T follicular helper cell (primary cell): ENCODE results near the gene RBM44.
"Not testable (repeated sequence)": the region's sequence is repeated elsewhere in the genome, so short reads cannot be mapped to it uniquely, and the experiment has no call there.

Experiments
- DNase-seq: peaks from one replicate; pipeline ENCODE4 v3.0.0-alpha.2; 2020; ENCODE audit warnings: low read depth

RBM44 gene

GRCh38 chr2:237848940-237849339, 50.4 kb downstream of the RBM44 start:
- DNase-seq, result not testable (repeated sequence)

- no peak for DNase-seq
Measured at GRCh38 chr2:237854295-237854694, 55.7 kb downstream of the RBM44 start.

GRCh38 chr2:237857791-237858190, 59.2 kb downstream of the RBM44 start:
- DNase-seq, result no peak

GRCh38 chr2:237858294-237859081, 59.9 kb downstream of the RBM44 start:
- DNase-seq, result peak; percentile 12

GRCh38 chr2:237859082-237859433, 60.5 kb downstream of the RBM44 start:
- DNase-seq, result no peak

GRCh38 chr2:237859533-237860272, 61.1 kb downstream of the RBM44 start, which contains the start of gene RAMP1:
TSS of gene RAMP1 (plus strand) at chr2:237859623. CDS start at chr2:237859676, 53 bp downstream.
- no peak for DNase-seq

- no peak for DNase-seq
Measured at GRCh38 chr2:237860273-237860935, 61.8 kb downstream of the RBM44 start.

- DNase-seq, result no peak
Measured at GRCh38 chr2:237861875-237862527, 63.4 kb downstream of the RBM44 start.

GRCh38 chr2:237862528-237862895, 63.9 kb downstream of the RBM44 start:
- DNase-seq, result no peak

GRCh38 chr2:237863102-237863511, 64.5 kb downstream of the RBM44 start:
- DNase-seq, result no peak

- no peak for DNase-seq
Measured at GRCh38 chr2:237863689-237864443, 65.3 kb downstream of the RBM44 start.

- DNase-seq, result no peak
Measured at GRCh38 chr2:237864444-237864931, 65.9 kb downstream of the RBM44 start.

- DNase-seq, result no peak
Measured at GRCh38 chr2:237864940-237865622, 66.5 kb downstream of the RBM44 start.

GRCh38 chr2:237865623-237866041, 67.1 kb downstream of the RBM44 start:
- no peak for DNase-seq

GRCh38 chr2:237866101-237866621, 67.6 kb downstream of the RBM44 start:
- no peak for DNase-seq

GRCh38 chr2:237867465-237867864, 68.9 kb downstream of the RBM44 start:
- DNase-seq, result no peak

- DNase-seq, result not testable (repeated sequence)
Measured at GRCh38 chr2:237868074-237868473, 69.5 kb downstream of the RBM44 start.

GRCh38 chr2:237868631-237869342, 70.2 kb downstream of the RBM44 start:
- DNase-seq, result no peak

GRCh38 chr2:237869343-237870102, 70.9 kb downstream of the RBM44 start:
- no peak for DNase-seq
